Stimulated activated CD8-positive, alpha-beta memory T cell treated with anti-CD3 and anti-CD28 coated beads, Interleukin-7, amount 100 ng/mL, for 24 hours (primary cell): ENCODE data around the gene AOC2.
"Not testable (repeated sequence)": the region's sequence is repeated elsewhere in the genome, so short reads cannot be mapped to it uniquely, and the experiment has no call there.

Experiments used
- DNase-seq: peaks from one replicate; pipeline ENCODE4 v3.0.0-alpha.2; 2020; ENCODE audit warnings: low read depth

The AOC2 gene

GRCh38 chr17:42853968-42854790 lies 9.8 kb downstream of the AOC2 start:
- DNase-seq = no peak

DNA sequence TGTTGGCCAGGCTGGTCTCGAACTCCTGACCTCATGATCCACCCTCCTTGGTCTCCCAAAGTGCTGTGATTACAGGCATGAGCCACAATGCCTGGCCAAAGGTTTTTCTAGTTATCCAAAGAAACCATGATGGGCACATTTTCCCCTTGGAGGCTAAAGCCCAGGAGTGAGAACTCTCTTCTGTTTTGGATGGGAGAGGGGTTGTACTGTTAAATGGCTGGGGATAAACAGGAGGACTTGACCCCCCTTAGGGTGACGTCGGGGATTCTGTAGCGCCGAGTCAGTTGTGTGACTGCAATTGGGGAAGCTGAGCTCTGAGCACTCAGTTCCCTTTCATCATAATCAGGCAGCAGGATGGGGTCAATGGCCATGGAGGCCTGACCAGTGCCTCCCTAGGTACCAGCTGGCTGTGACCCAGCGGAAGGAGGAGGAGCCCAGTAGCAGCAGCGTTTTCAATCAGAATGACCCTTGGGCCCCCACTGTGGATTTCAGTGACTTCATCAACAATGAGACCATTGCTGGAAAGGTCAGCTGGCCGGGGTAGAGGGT lies 10.7 kb downstream of the AOC2 start:
- no peak for DNase-seq

DNA sequence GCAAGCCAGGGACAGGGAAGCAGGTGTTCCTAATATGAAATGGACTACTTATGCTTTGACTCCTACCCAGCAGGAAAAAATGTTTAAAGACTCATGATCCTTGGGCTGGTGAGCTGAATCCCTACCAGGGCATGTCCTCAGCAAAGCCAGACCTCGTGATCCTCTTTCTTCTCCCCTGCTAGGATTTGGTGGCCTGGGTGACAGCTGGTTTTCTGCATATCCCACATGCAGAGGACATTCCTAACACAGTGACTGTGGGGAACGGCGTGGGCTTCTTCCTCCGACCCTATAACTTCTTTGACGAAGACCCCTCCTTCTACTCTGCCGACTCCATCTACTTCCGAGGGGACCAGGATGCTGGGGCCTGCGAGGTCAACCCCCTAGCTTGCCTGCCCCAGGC lies 11.7 kb downstream of the AOC2 start:
- DNase-seq = not testable (repeated sequence)

DNA sequence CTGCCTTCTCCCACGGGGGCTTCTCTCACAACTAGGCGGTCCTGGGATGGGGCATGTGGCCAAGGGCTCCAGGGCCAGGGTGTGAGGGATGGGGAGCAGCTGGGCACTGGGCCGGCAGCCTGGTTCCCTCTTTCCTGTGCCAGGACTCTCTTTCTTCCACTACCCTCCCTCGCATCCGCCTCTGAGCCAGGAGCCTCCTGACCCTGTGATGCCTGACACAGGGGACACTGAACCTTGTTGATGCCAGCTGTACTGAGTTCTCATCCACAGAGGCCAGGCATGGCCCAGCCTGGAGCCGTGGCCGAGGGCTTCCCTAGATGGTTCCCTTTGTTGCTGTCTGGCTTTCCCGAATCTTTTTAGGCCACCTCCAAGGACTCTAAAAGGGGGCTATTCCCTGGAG lies 12.1 kb downstream of the AOC2 start:
- DNase-seq = not testable (repeated sequence)

DNA sequence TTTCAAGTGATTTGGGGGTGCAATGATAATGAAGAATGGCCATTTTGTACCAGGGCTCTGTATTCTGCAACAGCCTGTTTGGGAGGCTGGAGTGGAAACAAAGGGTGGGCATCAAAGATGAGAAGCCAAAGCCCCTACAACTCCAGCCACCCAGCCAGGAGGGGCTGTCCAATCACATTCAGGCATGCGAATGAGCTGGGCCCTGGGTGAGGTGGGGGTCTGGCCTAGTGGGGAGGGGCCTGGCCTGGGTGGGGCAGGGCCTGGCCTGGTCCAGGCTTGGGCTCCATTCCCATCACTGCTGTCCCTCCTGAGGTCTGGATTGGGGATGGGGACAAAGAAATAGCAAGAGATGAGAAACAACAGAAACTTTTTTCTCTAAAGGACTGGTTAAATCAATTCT lies 13.0 kb downstream of the AOC2 start:
- no peak for DNase-seq

GRCh38 chr17:42865638-42866094 lies 21.3 kb downstream of the AOC2 start:
- DNase-seq = no peak

GRCh38 chr17:42866216-42866615 lies 21.8 kb downstream of the AOC2 start:
- DNase-seq = no peak

- DNase-seq = no peak
Measured at GRCh38 chr17:42866631-42867575, 22.5 kb downstream of the AOC2 start.

DNA sequence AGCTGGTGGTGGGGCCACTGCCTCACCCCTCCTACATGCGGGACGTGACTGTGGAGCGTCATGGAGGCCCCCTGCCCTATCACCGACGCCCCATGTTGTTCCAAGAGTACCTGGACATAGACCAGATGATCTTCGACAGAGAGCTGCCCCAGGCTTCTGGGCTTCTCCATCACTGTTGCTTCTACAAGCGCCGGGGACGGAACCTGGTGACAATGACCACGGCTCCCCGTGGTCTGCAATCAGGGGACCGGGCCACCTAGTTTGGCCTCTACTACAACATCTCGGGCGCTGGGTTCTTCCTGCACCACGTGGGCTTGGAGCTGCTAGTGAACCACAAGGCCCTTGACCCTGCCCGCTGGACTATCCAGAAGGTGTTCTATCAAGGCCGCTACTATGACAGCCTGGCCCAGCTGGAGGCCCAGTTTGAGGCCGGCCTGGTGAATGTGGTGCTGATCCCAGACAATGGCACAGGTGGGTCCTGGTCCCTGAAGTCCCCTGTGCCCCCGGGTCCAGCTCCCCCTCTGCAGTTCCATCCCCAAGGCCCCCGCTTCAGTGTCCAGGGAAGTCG lies 23.4 kb downstream of the AOC2 start:
- not testable (repeated sequence) for DNase-seq

DNA sequence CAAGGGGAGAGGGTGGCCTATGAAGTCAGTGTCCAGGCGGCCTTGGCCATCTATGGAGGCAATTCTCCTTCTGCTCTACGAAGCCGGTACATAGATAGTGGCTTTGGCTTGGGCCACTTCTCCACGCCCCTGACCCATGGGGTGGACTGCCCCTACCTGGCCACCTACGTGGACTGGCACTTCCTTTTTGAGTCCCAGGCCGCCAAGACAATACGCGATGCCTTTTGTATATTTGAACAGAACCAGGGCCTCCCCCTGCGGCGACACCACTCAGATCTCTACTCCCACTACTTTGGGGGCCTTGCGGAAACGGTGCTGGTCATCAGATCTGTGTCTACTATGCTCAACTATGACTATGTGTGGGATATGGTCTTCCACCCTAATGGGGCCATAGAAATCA lies 24.0 kb downstream of the AOC2 start:
- no peak for DNase-seq

- no peak for DNase-seq
Measured at GRCh38 chr17:42871647-42872046, 27.3 kb downstream of the AOC2 start.

DNA sequence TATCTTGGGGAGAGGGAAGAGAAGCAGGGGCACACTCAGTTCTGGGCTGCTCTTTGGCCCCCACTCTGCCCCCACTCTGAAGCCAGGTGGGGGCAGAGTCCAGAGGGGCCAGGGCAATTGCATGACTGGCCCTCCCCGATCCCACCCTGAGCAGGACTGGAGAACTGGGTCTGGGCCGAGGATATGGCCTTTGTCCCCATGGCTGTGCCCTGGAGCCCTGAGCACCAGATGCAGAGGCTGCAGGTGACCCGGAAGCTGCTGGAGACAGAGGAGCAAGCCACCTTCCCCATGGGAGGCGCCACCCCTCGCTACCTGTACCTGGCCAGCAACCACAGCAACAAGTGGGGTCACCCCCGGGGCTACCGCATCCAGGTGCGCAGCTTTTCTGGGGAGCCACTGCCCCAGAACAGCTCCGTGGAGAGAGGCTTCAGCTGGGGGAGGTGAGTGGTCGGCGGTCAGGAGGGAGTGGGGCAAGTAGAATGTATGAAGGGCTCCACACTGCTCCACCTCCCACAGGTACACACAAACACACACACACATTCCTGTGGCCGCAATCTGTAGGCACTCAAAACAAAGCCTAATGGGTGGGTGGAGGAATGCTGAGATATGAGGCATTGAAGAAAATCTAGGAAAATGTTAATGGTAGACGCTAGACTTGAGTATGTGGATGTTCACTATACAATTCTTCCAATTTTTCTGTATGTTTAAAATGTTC lies 28.0 kb downstream of the AOC2 start:
- DNase-seq = no peak

DNA sequence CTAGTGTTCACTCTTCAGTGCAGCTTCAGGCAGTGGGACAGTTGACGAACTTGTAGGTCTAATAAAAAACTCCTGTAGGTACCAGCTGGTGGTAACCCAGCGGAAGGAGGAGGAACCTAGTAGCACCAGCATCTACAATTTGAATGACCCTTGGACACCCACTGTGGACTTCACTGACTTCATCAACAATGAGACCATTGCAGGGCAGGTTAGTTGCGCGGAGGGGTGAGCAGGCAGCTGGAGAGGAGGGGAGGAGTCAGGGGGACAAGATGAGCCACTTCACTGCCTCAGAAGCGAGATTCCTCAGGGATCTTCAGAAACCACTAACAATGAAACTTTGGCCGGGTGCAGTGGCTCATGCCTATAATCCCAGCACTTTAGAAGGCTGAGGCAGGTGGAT lies 28.9 kb downstream of the AOC2 start:
- DNase-seq = no peak

GRCh38 chr17:42873932-42874695 lies 29.7 kb downstream of the AOC2 start:
- not testable (repeated sequence) for DNase-seq

GRCh38 chr17:42877037-42877436 lies 32.7 kb downstream of the AOC2 start:
- DNase-seq = no peak

GRCh38 chr17:42878123-42878880 lies 33.9 kb downstream of the AOC2 start:
- no peak for DNase-seq

DNA sequence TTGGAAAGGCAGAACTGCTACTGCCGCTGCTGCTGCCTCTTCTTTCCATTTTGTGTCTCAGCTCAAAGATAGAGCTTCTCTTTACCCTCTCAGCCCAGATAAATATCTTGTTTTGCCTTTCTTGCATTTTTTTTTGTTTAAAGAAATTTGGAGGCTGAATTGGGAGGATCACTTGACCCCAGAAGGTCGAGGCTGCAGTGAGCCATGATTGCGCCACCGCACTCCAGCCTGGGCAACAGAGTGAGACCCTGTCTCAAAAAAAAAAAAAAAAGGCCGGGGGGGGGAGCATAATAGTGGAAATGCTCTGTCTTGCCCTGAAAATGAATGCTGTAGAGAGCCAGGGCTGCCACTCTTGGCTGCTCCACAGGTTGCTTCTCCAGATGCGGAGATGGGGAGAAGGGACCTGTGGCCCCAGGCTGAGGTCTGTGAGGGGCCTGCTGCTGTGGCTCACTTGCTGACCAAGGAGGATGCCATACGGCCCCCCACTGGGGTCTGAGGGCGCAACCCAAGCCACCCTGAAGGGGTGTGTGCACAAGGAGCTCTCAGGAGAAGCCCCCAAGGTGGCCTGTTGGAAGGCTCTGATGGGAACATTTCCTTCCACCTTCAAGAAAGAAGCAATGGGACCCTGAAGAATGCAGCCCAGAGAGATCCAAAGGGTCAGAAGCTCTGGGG lies 34.7 kb downstream of the AOC2 start:
- DNase-seq = no peak

DNA sequence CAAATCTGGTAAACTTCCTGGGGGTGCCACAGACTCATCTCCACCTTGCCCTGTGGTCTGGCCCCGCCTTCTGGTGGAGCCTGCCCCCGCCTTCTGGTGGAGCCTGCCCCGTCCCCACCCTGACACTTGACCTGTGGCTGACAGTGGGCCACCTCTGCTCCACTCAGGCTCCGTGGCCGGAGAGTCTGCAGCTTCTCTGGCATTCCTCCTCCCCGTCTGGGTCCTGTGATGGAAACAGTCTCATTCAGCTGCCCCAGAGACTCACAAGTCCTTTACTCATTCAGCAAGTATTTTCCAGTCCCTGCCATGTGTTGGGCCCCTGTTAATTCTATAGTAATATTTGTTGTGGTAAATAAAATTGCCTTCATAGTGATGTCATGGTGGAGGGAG lies 35.2 kb downstream of the AOC2 start:
- no peak for DNase-seq

GRCh38 chr17:42880776-42881310 lies 36.5 kb downstream of the AOC2 start:
- DNase-seq = no peak
